Measurements from ENCODE around the gene IVD.

The IVD gene

GRCh38 chr15:40440743-40441564 is 35.4 kb downstream of the IVD start, which contains the start of gene BAHD1:
BAHD1 (plus strand) TSS chr15:40440953; CDS start chr15:40458465, 17,512 bp downstream.
- peak; percentile 95 for DNase-seq

- DNase-seq, result no peak
Observed at GRCh38 chr15:40441565-40442531, 36.3 kb downstream of the IVD start.

GRCh38 chr15:40443255-40443654 is 37.7 kb downstream of the IVD start:
- DNase-seq, result no peak

- no peak for DNase-seq
Observed at GRCh38 chr15:40443846-40444245, 38.3 kb downstream of the IVD start.

GRCh38 chr15:40444736-40445135 is 39.1 kb downstream of the IVD start:
- DNase-seq, result no peak

GRCh38 chr15:40445421-40445922 is 39.9 kb downstream of the IVD start:
- no peak for DNase-seq

GRCh38 chr15:40446144-40446543 is 40.5 kb downstream of the IVD start:
- no peak for DNase-seq

- no peak for DNase-seq
Observed at GRCh38 chr15:40448354-40448753, 42.8 kb downstream of the IVD start.

- DNase-seq, result no peak
Observed at GRCh38 chr15:40449275-40449674, 43.7 kb downstream of the IVD start.

- no peak for DNase-seq
Observed at GRCh38 chr15:40450047-40450446, 44.5 kb downstream of the IVD start.

GRCh38 chr15:40451527-40452158 is 46.0 kb downstream of the IVD start:
- no peak for DNase-seq

GRCh38 chr15:40452296-40453090 is 46.9 kb downstream of the IVD start:
- no peak for DNase-seq

- peak; percentile 33 for DNase-seq
Observed at GRCh38 chr15:40453941-40454340, 48.3 kb downstream of the IVD start.

GRCh38 chr15:40454904-40455391 is 49.4 kb downstream of the IVD start:
- no peak for DNase-seq

- no peak for DNase-seq
Observed at GRCh38 chr15:40456299-40456712, 50.7 kb downstream of the IVD start.

GRCh38 chr15:40456738-40457137 is 51.1 kb downstream of the IVD start:
- no peak for DNase-seq

GRCh38 chr15:40458495-40459371 is 53.1 kb downstream of the IVD start:
- no peak for DNase-seq

GRCh38 chr15:40459391-40460015 is 53.9 kb downstream of the IVD start:
- no peak for DNase-seq

- no peak for DNase-seq
Observed at GRCh38 chr15:40460404-40460803, 54.8 kb downstream of the IVD start.

- no peak for DNase-seq
Observed at GRCh38 chr15:40461958-40462357, 56.4 kb downstream of the IVD start.
